IPS-NIHi7 (cell line): Measurements from ENCODE around the gene VPS9D1.
"Not testable (repeated sequence)": the region's sequence is repeated elsewhere in the genome, so short reads cannot be mapped to it uniquely, and the experiment has no call there.

Experiments used
- DNase-seq: peaks from one replicate; pipeline ENCODE4 v3.0.0; 2012; ENCODE audit warnings: mixed read lengths; ENCODE audit errors: extremely low spot score

VPS9D1 gene

DNA sequence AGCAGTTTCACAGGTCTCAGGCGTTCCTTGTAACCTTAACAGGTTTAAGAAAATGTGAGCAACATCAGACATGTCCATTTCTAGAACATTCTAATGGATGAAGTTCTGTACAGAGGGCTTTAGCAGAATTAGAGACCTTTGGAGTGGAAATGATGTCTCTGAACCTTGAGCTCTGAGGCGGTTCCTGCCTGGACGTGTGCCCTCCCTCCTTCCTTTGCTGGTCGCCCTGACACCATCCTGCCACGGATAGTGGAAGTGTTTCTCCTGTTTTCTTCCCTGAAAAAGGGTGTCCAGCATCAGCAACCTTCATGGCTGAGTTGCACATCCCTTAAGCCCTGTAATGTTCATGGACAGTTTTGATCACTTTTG, 51.9 kb downstream of the VPS9D1 start:
- no peak for DNase-seq

DNA sequence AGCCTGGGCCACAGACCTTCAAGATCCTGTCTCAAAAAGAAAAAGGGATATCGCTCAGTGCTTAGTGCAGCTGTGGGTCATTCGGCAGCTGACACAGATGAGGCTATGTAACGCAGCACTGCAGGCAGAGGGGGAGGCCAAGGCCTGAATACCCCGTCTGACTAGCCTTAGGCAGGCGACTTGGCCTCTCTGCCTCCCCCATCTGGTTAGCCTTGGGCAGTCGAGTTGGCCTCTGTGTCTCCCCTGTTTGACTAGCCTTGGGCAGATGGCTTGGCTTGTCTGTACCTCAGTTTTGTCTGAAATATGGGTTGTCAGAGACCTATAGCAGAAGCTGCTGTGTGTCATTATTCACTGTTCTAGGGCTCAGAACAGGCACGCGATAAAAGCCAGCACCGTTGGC, 53.1 kb downstream of the VPS9D1 start:
- no peak for DNase-seq

DNA sequence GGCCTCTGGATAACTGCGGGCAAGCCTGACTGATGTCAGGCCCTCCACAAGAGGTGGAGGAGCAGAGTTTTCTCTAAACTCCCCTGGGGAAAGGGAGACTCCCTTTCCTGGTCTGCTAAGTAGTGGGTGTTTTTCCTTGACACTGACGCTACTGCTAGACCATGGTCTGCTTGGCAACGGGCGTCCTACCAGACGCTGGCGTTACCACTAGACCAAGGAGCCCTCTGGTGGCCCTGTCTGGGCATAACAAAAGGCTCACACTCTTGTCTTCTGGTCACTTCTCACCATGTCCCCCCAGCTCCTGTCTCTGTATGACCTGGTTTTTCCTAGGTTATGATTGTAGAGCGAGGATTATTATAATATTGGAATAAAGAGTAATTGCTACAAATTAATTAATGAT, 53.7 kb downstream of the VPS9D1 start:
- DNase-seq, result not testable (repeated sequence)

DNA sequence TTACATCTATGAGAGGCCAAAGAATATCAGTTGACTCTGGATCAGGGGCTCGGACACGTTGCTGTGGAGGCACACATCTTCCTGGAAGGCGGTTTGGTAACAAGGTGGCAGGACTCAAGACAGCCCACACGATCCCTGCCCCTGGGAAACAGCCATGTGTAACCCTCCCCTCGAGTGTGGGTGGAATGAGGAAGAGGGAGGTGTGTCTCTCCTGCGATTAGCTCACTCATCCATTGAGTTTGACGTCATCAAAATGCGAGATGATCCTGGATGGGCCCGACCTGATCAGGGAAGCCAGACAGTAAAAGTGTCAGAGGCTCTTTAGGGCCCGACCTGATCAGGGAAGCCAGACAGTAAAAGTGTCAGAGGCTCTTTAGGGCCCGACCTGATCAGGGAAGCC, 56.5 kb downstream of the VPS9D1 start:
- DNase-seq, result not testable (repeated sequence)

DNA sequence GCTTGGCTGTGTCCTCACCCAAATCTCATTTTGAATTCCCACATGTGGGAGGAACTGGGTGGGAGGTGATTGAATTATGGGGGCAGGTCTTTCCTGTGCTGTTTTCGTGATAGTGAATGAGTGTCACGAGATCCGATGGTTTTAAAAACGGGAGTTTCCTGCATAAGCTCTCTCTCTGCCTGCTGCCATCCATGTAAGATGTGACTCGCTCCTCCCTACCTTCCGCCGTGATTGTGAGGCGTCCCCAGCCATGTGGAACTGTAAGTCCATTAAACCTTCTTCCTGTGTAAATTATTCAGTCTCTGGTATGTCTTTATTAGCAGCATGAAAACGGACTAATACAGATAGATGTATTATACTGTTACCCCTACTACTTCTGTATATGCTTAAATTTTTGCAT, 59.5 kb downstream of the VPS9D1 start:
- no peak for DNase-seq

DNA sequence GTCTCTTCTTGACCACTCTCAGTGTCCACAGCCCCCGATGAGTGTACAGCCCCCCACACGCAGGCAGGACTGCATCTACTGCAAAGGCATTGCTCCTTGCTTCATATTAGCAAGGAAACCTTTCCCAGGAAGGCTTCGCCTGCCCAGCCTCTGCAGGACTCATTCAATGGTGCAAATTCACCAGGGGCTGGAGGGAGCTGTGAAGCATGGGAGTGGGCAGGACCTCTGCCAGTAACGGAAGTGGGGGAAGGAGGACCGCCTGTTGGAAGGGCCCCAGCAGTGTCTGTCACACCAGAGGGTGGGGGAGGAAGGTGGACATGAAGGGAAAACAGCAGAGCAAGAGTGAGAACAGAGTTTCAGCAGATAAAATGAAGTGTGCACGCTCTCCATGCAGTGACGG, 60.6 kb downstream of the VPS9D1 start:
- DNase-seq, result no peak

DNA sequence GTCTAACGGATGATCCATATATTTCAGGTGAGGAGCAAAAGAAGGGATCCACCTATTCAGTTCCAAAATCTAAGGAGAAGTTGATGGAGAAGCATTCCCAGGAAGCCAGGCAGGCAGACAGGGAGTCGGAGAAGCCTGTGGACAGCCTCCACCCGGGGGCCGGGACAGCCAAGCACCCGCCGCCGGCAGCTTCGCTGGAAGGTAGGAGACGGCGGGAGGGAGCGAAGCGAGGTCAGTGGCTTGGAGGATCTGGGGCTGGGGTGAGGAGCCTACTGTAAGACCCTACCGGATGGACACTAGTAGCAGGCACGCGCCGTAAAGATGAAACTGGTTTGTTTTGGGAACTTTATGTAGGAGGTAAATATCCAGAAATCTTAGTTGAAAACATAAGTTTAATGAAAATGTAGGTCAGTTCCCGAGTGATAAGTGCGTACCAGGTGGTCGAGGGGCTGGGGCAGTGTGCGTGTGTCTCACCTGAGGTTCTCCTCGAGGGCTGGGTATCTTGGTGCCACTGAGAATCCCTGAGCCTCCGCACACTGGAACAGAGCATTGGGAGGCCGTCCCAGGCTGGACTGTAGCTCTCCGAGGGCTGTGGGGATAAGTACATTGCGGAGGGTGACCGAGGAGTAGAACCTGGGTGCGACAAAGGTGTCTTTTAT, 62.3 kb downstream of the VPS9D1 start:
- peak; percentile 51 for DNase-seq

DNA sequence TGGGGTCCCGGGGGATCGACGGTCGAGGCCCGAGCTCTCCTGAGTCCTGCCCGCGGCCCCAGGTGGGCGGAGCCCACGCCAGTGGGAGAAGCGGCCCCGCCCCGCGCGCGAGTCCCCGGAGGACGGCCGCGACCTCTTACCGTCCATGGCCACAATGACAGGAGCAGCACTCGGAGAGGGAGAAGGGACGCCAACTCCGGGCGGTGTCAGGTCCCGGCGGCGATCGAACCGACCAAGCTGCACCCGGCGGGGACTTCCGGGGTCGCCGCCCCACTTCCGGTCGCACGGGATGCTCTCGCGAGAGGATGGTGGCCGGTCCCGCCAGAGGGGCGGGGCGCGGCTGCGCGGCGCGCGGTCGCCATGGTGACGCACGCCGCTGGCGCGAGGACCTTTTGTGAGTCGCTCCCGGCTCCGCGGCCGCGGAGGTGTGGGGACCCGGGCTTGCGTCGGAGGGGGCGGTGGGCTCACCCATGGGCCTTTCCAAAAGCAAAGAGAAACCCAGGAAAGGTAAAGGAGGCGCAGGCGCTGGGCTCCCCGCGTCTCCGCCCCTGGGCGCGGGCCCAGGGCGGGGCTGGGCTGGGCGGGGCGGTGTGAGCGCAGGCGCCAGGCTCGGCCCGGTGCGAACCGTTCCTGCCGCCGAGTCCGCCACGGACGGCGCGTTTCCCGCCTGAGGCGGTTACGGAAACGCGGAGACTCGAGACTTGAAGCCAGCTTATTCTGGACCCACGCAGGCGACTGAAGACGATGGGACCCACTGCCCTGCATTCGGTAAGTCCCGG, 63.1 kb downstream of the VPS9D1 start, which contains the start of the genes CHMP1A and SPATA33:
TSS of gene CHMP1A (minus strand) at position 267 of the 779 bp plus-strand sequence. CDS start at position 147, 120 bp downstream.
TSS of gene SPATA33 (plus strand) at position 395 of the 779 bp plus-strand sequence. CDS start at position 471, 76 bp downstream.
- DNase-seq, result peak; percentile 99
